Measurements from ENCODE around the gene SCAMP4. TPM values are rescaled to one million over a fixed set of nuclear protein-coding genes. Genes with fewer than 3 reads are reported as not detected.

The SCAMP4 gene
- polyA plus RNA-seq, 1 donor from 2014 or later, result 12.7 TPM

GRCh38 chr19:1956868-1957492 lies 51.8 kb downstream of the SCAMP4 start:
- H4K20me1 ChIP-seq (ENCODE audit: insufficient read depth), result no peaks in the 10 kb centered on the region
- no peaks in the 10 kb centered on the region for H3K27me3 ChIP-seq (ENCODE audit: insufficient read depth, low read depth, low read length)
- H3K27ac ChIP-seq (ENCODE audit: low read length), result no peak overlapping the region
- no peak overlapping the region for H3K4me2 ChIP-seq (ENCODE audit: low read length)
- no peaks in the 10 kb centered on the region for H3F3A ChIP-seq (ENCODE audit: insufficient read depth, low read length, poor library complexity, severe bottlenecking)
- H2AFZ ChIP-seq (ENCODE audit: low read depth, low read length), result no peak overlapping the region
- H3K9me3 ChIP-seq (ENCODE audit: low read length), result no peaks in the 10 kb centered on the region
- H3K36me3 ChIP-seq (ENCODE audit: insufficient read depth, low read length), result no peaks in the 10 kb centered on the region
- TF ChIP-seq EP300 (conservative IDR thresholded peaks at IDR 0.05; ENCODE audit: poor library complexity, severe bottlenecking) (no peak), REST (IDR thresholded peaks at IDR 0.05; ENCODE audit: borderline replicate concordance) (no peak), EZH2 (IDR thresholded peaks at IDR 0.05; ENCODE audit: borderline replicate concordance, insufficient read depth, low read length, poor library complexity, severe bottlenecking) (no peak), RAD21 (conservative IDR thresholded peaks at IDR 0.05) (no peak), SMC3 (conservative IDR thresholded peaks at IDR 0.05; ENCODE audit: poor library complexity) (no peak), CTCF (IDR thresholded peaks at IDR 0.05; ENCODE audit: poor library complexity, severe bottlenecking) (no peak), TAF1 (IDR thresholded peaks at IDR 0.05; ENCODE audit: low read depth) (no peak), MXI1 (conservative IDR thresholded peaks at IDR 0.05; ENCODE audit: poor library complexity, severe bottlenecking) (no peak), POLR2AphosphoS5 (IDR thresholded peaks at IDR 0.05) (no peak)
- H3K9me2 ChIP-seq (ENCODE audit: insufficient read depth, low read length), result no peaks in the 10 kb centered on the region
- H3K4me3 ChIP-seq (ENCODE audit: low read length), result no peak overlapping the region
- peaks cover 20% of the 10 kb centered on the region for H3K79me2 ChIP-seq (replicated peaks; ENCODE audit: insufficient read depth, low read length)
- no peak overlapping the region for H3K9ac ChIP-seq (ENCODE audit: low read length)

- no peaks in the 10 kb centered on the region for H4K20me1 ChIP-seq (ENCODE audit: insufficient read depth)
Observed at GRCh38 chr19:1957562-1958248, 52.5 kb downstream of the SCAMP4 start.

More at GRCh38 chr19:1957562-1958248, 52.5 kb downstream of the SCAMP4 start:
- Histone ChIP-seq H3K9ac (ENCODE audit: low read length) (no peak overlapping the region), H3K36me3 (ENCODE audit: insufficient read depth, low read length) (no peaks in the 10 kb centered on the region), H3K27ac (ENCODE audit: low read length) (no peak overlapping the region), H3K4me2 (ENCODE audit: low read length) (no peak overlapping the region), H3K9me3 (ENCODE audit: low read length) (no peaks in the 10 kb centered on the region), H3K79me2 (replicated peaks; ENCODE audit: insufficient read depth, low read length) (peaks cover 14% of the 10 kb centered on the region), H2AFZ (ENCODE audit: low read depth, low read length) (no peak overlapping the region), H3F3A (ENCODE audit: insufficient read depth, low read length, poor library complexity, severe bottlenecking) (no peaks in the 10 kb centered on the region), H3K4me3 (ENCODE audit: low read length) (no peak overlapping the region), H3K27me3 (ENCODE audit: insufficient read depth, low read depth, low read length) (no peaks in the 10 kb centered on the region), H3K9me2 (ENCODE audit: insufficient read depth, low read length) (no peaks in the 10 kb centered on the region)
- TF ChIP-seq POLR2AphosphoS5 (IDR thresholded peaks at IDR 0.05), result no peak
- TF ChIP-seq CTCF (IDR thresholded peaks at IDR 0.05; ENCODE audit: poor library complexity, severe bottlenecking), result no peak
- no peak for TF ChIP-seq EZH2 (IDR thresholded peaks at IDR 0.05; ENCODE audit: borderline replicate concordance, insufficient read depth, low read length, poor library complexity, severe bottlenecking)
- TF ChIP-seq SMC3 (conservative IDR thresholded peaks at IDR 0.05; ENCODE audit: poor library complexity), result no peak
- TF ChIP-seq TAF1 (IDR thresholded peaks at IDR 0.05; ENCODE audit: low read depth), result no peak
- no peak for TF ChIP-seq RAD21 (conservative IDR thresholded peaks at IDR 0.05)
- no peak for TF ChIP-seq MXI1 (conservative IDR thresholded peaks at IDR 0.05; ENCODE audit: poor library complexity, severe bottlenecking)
- TF ChIP-seq REST (IDR thresholded peaks at IDR 0.05; ENCODE audit: borderline replicate concordance), result no peak
- no peak for TF ChIP-seq EP300 (conservative IDR thresholded peaks at IDR 0.05; ENCODE audit: poor library complexity, severe bottlenecking)
